OCI-LY3 (cell line): ENCODE data around the gene CLMP.

Experiments used
- H2AFZ ChIP-seq: fragments of 200-600, 300-600 bp; shearing (Covaris generic); 2 replicates; pipeline ENCODE4 v1.6.0; 2014; ENCODE audit warnings: antibody characterized with exemption, low read depth, low read length
- H3K27ac ChIP-seq: fragments of 200-600, 300-600 bp; sonication (generic); 2 replicates; pipeline ENCODE4 v1.5.1; 2014; ENCODE audit warnings: mild to moderate bottlenecking, low read length, moderate library complexity, mixed read lengths
- H3K27me3 ChIP-seq: fragments of 200-600, 300-600 bp; sonication (generic); 2 replicates; pipeline ENCODE4 v1.6.1; 2014; ENCODE audit warnings: low read depth, low read length, mixed read lengths
- H3K36me3 ChIP-seq: fragments of 200-600, 300-600 bp; sonication (generic); replicated peaks from 2 replicates; pipeline ENCODE3; 2014; ENCODE audit warnings: low read depth, low read length, mixed read lengths
- H3K4me1 ChIP-seq: fragments of 300-600, 200-600 bp; sonication (generic); 2 replicates; pipeline ENCODE4 v1.6.1; 2014; ENCODE audit warnings: low read length, mixed read lengths
- H3K4me2 ChIP-seq: fragments of 200-600, 300-600 bp; sonication (generic); 2 replicates; pipeline ENCODE4 v1.6.1; 2014; ENCODE audit warnings: low read length, mixed read lengths
- H3K4me3 ChIP-seq: fragments of 300-600, 200-600 bp; sonication (generic); 2 replicates; pipeline ENCODE4 v1.5.1; 2014; ENCODE audit warnings: antibody characterized with exemption, mild to moderate bottlenecking, low read length, moderate library complexity
- H3K79me2 ChIP-seq: fragments of 300-600, 200-600 bp; shearing (Covaris generic); 2 replicates; pipeline ENCODE4 v1.6.1; 2014; ENCODE audit warnings: mild to moderate bottlenecking, low read length, mixed read lengths
- H3K9ac ChIP-seq: fragments of 300-600, 200-600 bp; shearing (Covaris generic); 2 replicates; pipeline ENCODE4 v1.6.0; 2014; ENCODE audit warnings: mild to moderate bottlenecking, low read length, moderate library complexity
- H3K9me3 ChIP-seq: fragments of 200-600, 300-600 bp; shearing (Covaris generic); 2 replicates; pipeline ENCODE4 v1.6.1; 2014; ENCODE audit warnings: low read length, mixed read lengths; ENCODE audit not compliant: insufficient read depth
- H4K20me1 ChIP-seq: fragments of 200-600, 300-600 bp; sonication (generic); 2 replicates; pipeline ENCODE4 v1.6.1; 2016; ENCODE audit warnings: low read length, mixed read lengths; ENCODE audit not compliant: insufficient read depth
- CTCF ChIP-seq: fragments of 200-600, 300-600 bp; sonication (generic); IDR thresholded peaks from 2 replicates; pipeline ENCODE4 v1.5.1; 2014; ENCODE audit warnings: antibody characterized with exemption, low read length, low read depth
- EZH2phosphoT487 ChIP-seq: fragments of 200-600 bp; shearing (Covaris generic); IDR thresholded peaks from 2 replicates; pipeline ENCODE4 v1.6.1; 2018; ENCODE audit warnings: antibody characterized with exemption, mixed run types, low read depth

CLMP gene

GRCh38 chr11:123213307-123213771 lies 18.3 kb upstream of the CLMP start:
- H3K9ac ChIP-seq = no peak overlapping the region
- no peaks in the 10 kb centered on the region for H4K20me1 ChIP-seq
- no peak for TF ChIP-seq EZH2phosphoT487
- TF ChIP-seq CTCF = no peak
- H3K27me3 ChIP-seq = peaks cover 30% of the 10 kb centered on the region
- no peak overlapping the region for H3K4me3 ChIP-seq
- peaks cover 14% of the 10 kb centered on the region for H3K4me1 ChIP-seq
- H3K4me2 ChIP-seq = no peak overlapping the region
- no peaks in the 10 kb centered on the region for H3K79me2 ChIP-seq
- H3K36me3 ChIP-seq = no peaks in the 10 kb centered on the region
- no peaks in the 10 kb centered on the region for H3K9me3 ChIP-seq
- H3K27ac ChIP-seq = no peak overlapping the region
- no peak overlapping the region for H2AFZ ChIP-seq

DNA sequence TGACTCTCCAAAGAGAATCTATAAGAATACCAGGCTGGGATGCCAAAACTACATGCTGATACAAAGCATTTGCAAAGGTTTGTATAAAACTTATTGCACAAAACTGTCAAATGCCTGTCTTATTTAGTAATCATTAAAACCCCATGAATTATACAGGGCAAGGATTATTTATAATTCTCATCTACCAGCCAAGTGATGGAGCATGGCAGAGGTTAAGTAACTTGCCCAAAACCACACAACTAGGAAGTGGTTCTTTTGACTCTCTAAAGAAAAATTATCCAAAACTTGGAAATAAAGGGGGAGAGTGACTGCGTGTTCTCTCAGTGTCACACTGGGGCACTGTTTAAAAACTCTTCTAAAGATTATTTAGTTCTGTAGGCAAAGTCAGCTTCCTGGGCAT lies 17.4 kb upstream of the CLMP start:
- Histone ChIP-seq H3K4me3 (no peak overlapping the region), H3K4me1 (peaks cover 14% of the 10 kb centered on the region), H3K27me3 (peaks cover 35% of the 10 kb centered on the region), H2AFZ (no peak overlapping the region), H3K36me3 (no peaks in the 10 kb centered on the region), H4K20me1 (no peaks in the 10 kb centered on the region), H3K4me2 (no peak overlapping the region), H3K9ac (no peak overlapping the region), H3K9me3 (no peaks in the 10 kb centered on the region), H3K27ac (no peak overlapping the region), H3K79me2 (no peaks in the 10 kb centered on the region)
- no peak for TF ChIP-seq CTCF
- no peak for TF ChIP-seq EZH2phosphoT487

- Histone ChIP-seq H3K9ac (no peak overlapping the region), H2AFZ (no peak overlapping the region), H3K27me3 (peaks cover 39% of the 10 kb centered on the region), H3K4me1 (peaks cover 14% of the 10 kb centered on the region), H3K79me2 (no peaks in the 10 kb centered on the region), H3K4me2 (no peak overlapping the region), H3K36me3 (no peaks in the 10 kb centered on the region), H4K20me1 (no peaks in the 10 kb centered on the region), H3K27ac (no peak overlapping the region), H3K9me3 (no peaks in the 10 kb centered on the region), H3K4me3 (no peak overlapping the region)
- TF ChIP-seq CTCF (no peak), EZH2phosphoT487 (no peak)
These were observed 16.9 kb upstream of the CLMP start for GRCh38 chr11:123211981-123212380.

- TF ChIP-seq EZH2phosphoT487 = no peak
- no peak for TF ChIP-seq CTCF
- H2AFZ ChIP-seq = no peak overlapping the region
These were observed 16.3 kb upstream of the CLMP start for GRCh38 chr11:123211149-123211852.

More at GRCh38 chr11:123211149-123211852, 16.3 kb upstream of the CLMP start:
- H3K9me3 ChIP-seq = no peaks in the 10 kb centered on the region
- H3K79me2 ChIP-seq = no peaks in the 10 kb centered on the region
- peaks cover 14% of the 10 kb centered on the region for H3K4me1 ChIP-seq
- H4K20me1 ChIP-seq = no peaks in the 10 kb centered on the region
- no peak overlapping the region for H3K4me3 ChIP-seq
- H3K27me3 ChIP-seq = peaks cover 44% of the 10 kb centered on the region
- no peak overlapping the region for H3K9ac ChIP-seq
- H3K4me2 ChIP-seq = no peak overlapping the region
- H3K27ac ChIP-seq = no peak overlapping the region
- H3K36me3 ChIP-seq = no peaks in the 10 kb centered on the region
